Activated T-helper 2 cell treated with anti-CD3 and anti-CD28 coated beads, Interferon-gamma antibody, Interleukin-2, Interleukin-4, amounts not matched to agents 10 μg/mL and 5 μg/mL and 100 μg/mL, durations not matched to agents 14 hours and 24 hours and 36 hours (primary cell): ENCODE results near the gene WNT1. TPM values are rescaled to one million over a fixed set of nuclear protein-coding genes. Genes with fewer than 3 reads are reported as not detected.

ENCODE experiments used
- DNase-seq: peaks from one replicate; pipeline ENCODE4 v3.0.0; 2021; ENCODE audit warnings: low spot score
- H3K27ac Mint-ChIP-seq: one replicate; pipeline ENCODE4 v1.8.0; 2021; ENCODE audit warnings: mixed read lengths
- H3K27me3 Mint-ChIP-seq: one replicate; pipeline ENCODE4 v1.8.0; 2021; ENCODE audit warnings: low read depth, mixed read lengths
- H3K36me3 Mint-ChIP-seq: one replicate; pipeline ENCODE4 v1.8.0; 2021; ENCODE audit warnings: low read depth, mixed read lengths
- H3K4me1 Mint-ChIP-seq: one replicate; pipeline ENCODE4 v1.8.0; 2021; ENCODE audit warnings: low read depth, mixed read lengths
- H3K4me3 Mint-ChIP-seq: one replicate; pipeline ENCODE4 v1.8.0; 2021; ENCODE audit warnings: low read depth, mild to moderate bottlenecking, moderate library complexity, mixed read lengths
- H3K9me3 Mint-ChIP-seq: one replicate; pipeline ENCODE4 v1.8.0; 2021; ENCODE audit warnings: mixed read lengths
- intact Hi-C: fragments of 100-400 bp; cut with micrococcal nuclease; formaldehyde crosslinking; loops from one replicate; pipeline ENCODE4 v1.15.1; 2023
- total RNA-seq: library from RNA; stranded (reverse); gene quantifications from 2 replicates; pipeline ENCODE4 v1.2.3, GENCODE V29; 2022

Gene WNT1
- total RNA-seq, 1 donor from 2014 or later = 0.66 TPM

GRCh38 chr12:48978741-48979601 is 849 bp downstream of the WNT1 start:
- Mint-ChIP-seq H3K27me3 (peaks cover 83% of the 10 kb centered on the region), H3K4me3 (peak overlapping the region; percentile 68), H3K36me3 (no peaks in the 10 kb centered on the region), H3K9me3 (no peaks in the 10 kb centered on the region), H3K27ac (no peak overlapping the region), H3K4me1 (peaks cover 47% of the 10 kb centered on the region)
- DNase-seq = no peak
- intact Hi-C loops = loop anchor here (10.0 kb wide), 1 partner anchor 124 kb away; the partner anchor contains the start of gene DDX23

- peaks cover 83% of the 10 kb centered on the region for H3K27me3 Mint-ChIP-seq
- H3K36me3 Mint-ChIP-seq = no peaks in the 10 kb centered on the region
- H3K4me3 Mint-ChIP-seq = peak overlapping the region; percentile 68
- peaks cover 47% of the 10 kb centered on the region for H3K4me1 Mint-ChIP-seq
- DNase-seq = no peak
- intact Hi-C loops = loop anchor here (1.0 to 10.0 kb wide), 5 partner anchors 7 to 975 kb away; partner anchors contain the start of genes C1QL4, COL2A1 and DDX23
- H3K27ac Mint-ChIP-seq = no peak overlapping the region
- no peaks in the 10 kb centered on the region for H3K9me3 Mint-ChIP-seq
Observed at GRCh38 chr12:48979602-48980388, 1.7 kb downstream of the WNT1 start.

- H3K9me3 Mint-ChIP-seq = no peaks in the 10 kb centered on the region
- H3K27ac Mint-ChIP-seq = no peak overlapping the region
- H3K36me3 Mint-ChIP-seq = no peaks in the 10 kb centered on the region
- peaks cover 47% of the 10 kb centered on the region for H3K4me1 Mint-ChIP-seq
- DNase-seq = no peak
- peaks cover 84% of the 10 kb centered on the region for H3K27me3 Mint-ChIP-seq
- intact Hi-C loops = loop anchor here (1.0 to 10.0 kb wide), 4 partner anchors 8 to 976 kb away; partner anchors contain the start of genes C1QL4 and COL2A1
- H3K4me3 Mint-ChIP-seq = peak overlapping the region; percentile 68
Observed at GRCh38 chr12:48980389-48980952, 2.3 kb downstream of the WNT1 start.

GRCh38 chr12:48980953-48981756 is 3.0 kb downstream of the WNT1 start:
- peaks cover 84% of the 10 kb centered on the region for H3K27me3 Mint-ChIP-seq
- H3K27ac Mint-ChIP-seq = peak overlapping the region; percentile 48

DNA sequence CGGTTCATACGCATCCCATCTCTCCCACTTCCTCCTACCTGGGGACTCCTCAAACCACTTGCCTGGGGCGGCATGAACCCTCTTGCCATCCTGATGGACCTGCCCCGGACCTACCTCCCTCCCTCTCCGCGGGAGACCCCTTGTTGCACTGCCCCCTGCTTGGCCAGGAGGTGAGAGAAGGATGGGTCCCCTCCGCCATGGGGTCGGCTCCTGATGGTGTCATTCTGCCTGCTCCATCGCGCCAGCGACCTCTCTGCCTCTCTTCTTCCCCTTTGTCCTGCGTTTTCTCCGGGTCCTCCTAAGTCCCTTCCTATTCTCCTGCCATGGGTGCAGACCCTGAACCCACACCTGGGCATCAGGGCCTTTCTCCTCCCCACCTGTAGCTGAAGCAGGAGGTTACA is 3.6 kb downstream of the WNT1 start:
- no peak for DNase-seq
- H3K4me1 Mint-ChIP-seq = peaks cover 45% of the 10 kb centered on the region
- peaks cover 82% of the 10 kb centered on the region for H3K27me3 Mint-ChIP-seq
- peak overlapping the region; percentile 48 for H3K27ac Mint-ChIP-seq
- no peaks in the 10 kb centered on the region for H3K9me3 Mint-ChIP-seq
- intact Hi-C loops = loop anchor here (1.0 to 10.0 kb wide), 4 partner anchors 14 to 977 kb away; partner anchors contain the start of genes C1QL4 and COL2A1
- H3K36me3 Mint-ChIP-seq = no peaks in the 10 kb centered on the region
- H3K4me3 Mint-ChIP-seq = peak overlapping the region; percentile 68

More at GRCh38 chr12:48980953-48981756, 3.0 kb downstream of the WNT1 start:
- intact Hi-C loops = loop anchor here (1.0 to 10.0 kb wide), 5 partner anchors 9 to 976 kb away; partner anchors contain the start of genes C1QL4 and COL2A1
- H3K4me1 Mint-ChIP-seq = peaks cover 45% of the 10 kb centered on the region
- DNase-seq = no peak
- H3K36me3 Mint-ChIP-seq = no peaks in the 10 kb centered on the region
- peak overlapping the region; percentile 68 for H3K4me3 Mint-ChIP-seq
- H3K9me3 Mint-ChIP-seq = no peaks in the 10 kb centered on the region

GRCh38 chr12:48982397-48983080 is 4.4 kb downstream of the WNT1 start:
- no peak for DNase-seq
- peaks cover 82% of the 10 kb centered on the region for H3K27me3 Mint-ChIP-seq
- peak overlapping the region; percentile 40 for H3K4me3 Mint-ChIP-seq
- H3K4me1 Mint-ChIP-seq = peaks cover 37% of the 10 kb centered on the region
- no peak overlapping the region for H3K27ac Mint-ChIP-seq
- no peaks in the 10 kb centered on the region for H3K36me3 Mint-ChIP-seq
- intact Hi-C loops = loop anchor here (5.0 to 10.0 kb wide), 2 partner anchors 355 to 978 kb away; partner anchors contain the start of genes C1QL4 and COL2A1
- no peaks in the 10 kb centered on the region for H3K9me3 Mint-ChIP-seq

- H3K27ac Mint-ChIP-seq = no peak overlapping the region
- no peak overlapping the region for H3K4me3 Mint-ChIP-seq
- no peaks in the 10 kb centered on the region for H3K36me3 Mint-ChIP-seq
- no peaks in the 10 kb centered on the region for H3K9me3 Mint-ChIP-seq
- H3K4me1 Mint-ChIP-seq = peaks cover 22% of the 10 kb centered on the region
- no peak for DNase-seq
- intact Hi-C loops = loop anchor here (10.0 kb wide), 1 partner anchor 981 kb away; the partner anchor contains the start of gene COL2A1
- peaks cover 81% of the 10 kb centered on the region for H3K27me3 Mint-ChIP-seq
Observed at GRCh38 chr12:48985475-48985897, 7.4 kb downstream of the WNT1 start.

DNA sequence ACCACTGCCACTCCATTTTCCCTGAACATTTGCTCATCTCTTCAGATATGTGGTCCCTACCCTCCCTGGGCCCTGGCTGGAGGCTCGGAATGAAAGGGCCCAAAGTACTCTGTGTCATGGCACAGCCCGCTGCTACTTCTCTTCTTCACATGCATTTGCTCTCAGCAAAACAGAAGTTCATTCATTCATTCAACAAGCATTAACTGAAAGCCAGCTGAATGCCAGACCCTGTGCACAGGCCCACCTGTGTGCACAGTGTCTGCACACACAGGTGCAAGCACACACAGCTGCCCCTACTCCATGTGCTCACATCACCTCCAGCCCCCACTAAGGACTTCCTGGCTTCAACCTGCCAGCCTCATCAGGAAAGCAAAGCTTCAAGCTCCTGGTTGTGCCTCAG is 7.8 kb downstream of the WNT1 start:
- H3K4me1 Mint-ChIP-seq = peaks cover 19% of the 10 kb centered on the region
- H3K36me3 Mint-ChIP-seq = no peaks in the 10 kb centered on the region
- DNase-seq = no peak
- H3K27me3 Mint-ChIP-seq = peaks cover 81% of the 10 kb centered on the region
- no peak overlapping the region for H3K4me3 Mint-ChIP-seq
- no peaks in the 10 kb centered on the region for H3K9me3 Mint-ChIP-seq
- intact Hi-C loops = loop anchor here (10.0 kb wide), 1 partner anchor 981 kb away; the partner anchor contains the start of gene COL2A1
- no peak overlapping the region for H3K27ac Mint-ChIP-seq

DNA sequence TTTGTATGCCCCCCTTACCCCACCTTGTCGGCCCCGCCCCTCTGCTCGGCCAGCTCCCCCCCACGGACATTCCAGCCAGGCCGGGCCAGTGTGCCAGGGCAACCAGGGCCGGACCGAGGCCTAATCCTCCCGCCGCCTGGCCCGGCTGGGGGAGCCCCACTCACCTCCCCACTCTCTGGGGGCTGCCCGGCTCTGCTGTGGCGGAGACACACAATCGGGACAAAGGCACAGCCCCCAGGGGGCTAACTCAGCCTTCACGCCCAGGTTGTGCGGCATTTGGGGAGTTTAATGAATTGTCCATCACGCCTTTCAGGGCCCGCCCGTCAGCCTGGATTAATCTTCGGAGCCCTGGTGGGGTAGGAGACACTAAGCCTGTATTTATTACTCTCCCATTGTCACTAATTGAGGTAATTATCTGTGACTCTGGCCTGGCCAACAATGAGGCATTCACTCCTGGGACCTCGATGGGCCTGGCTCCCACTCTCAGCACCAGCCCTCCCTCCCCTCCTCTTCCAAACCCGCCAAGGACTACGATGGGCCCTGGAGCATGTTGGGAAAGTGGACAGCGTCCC is 8.7 kb downstream of the WNT1 start:
- DNase-seq = no peak
- H3K9me3 Mint-ChIP-seq = no peaks in the 10 kb centered on the region
- no peak overlapping the region for H3K27ac Mint-ChIP-seq
- no peaks in the 10 kb centered on the region for H3K36me3 Mint-ChIP-seq
- intact Hi-C loops = loop anchor here (10.0 kb wide), 1 partner anchor 982 kb away; the partner anchor contains the start of gene COL2A1
- H3K4me1 Mint-ChIP-seq = peaks cover 13% of the 10 kb centered on the region
- H3K4me3 Mint-ChIP-seq = no peak overlapping the region
- H3K27me3 Mint-ChIP-seq = peaks cover 75% of the 10 kb centered on the region

GRCh38 chr12:48988030-48988649 is 10.0 kb downstream of the WNT1 start:
- intact Hi-C loops = loop anchor here (10.0 kb wide), 1 partner anchor 983 kb away; the partner anchor contains the start of gene COL2A1
- Mint-ChIP-seq H3K27ac (no peak overlapping the region), H3K27me3 (peaks cover 68% of the 10 kb centered on the region), H3K4me1 (peaks cover 6% of the 10 kb centered on the region), H3K4me3 (no peak overlapping the region), H3K36me3 (no peaks in the 10 kb centered on the region), H3K9me3 (no peaks in the 10 kb centered on the region)
- peak; percentile 62 for DNase-seq
